HepG2 (cell line): ENCODE results near the gene ERMARD. TPM values are rescaled to one million over a fixed set of nuclear protein-coding genes. Genes with fewer than 3 reads are reported as not detected.

Experiments used
- AHR ChIP-seq: IDR thresholded peaks from 2 replicates; pipeline ENCODE4 v1.6.1; 2018; ENCODE audit warnings: missing genetic modification reagents, missing compliant biosample characterization
- CBX5 ChIP-seq: sonication (generic); formaldehyde crosslinking; IDR thresholded peaks from 2 replicates; pipeline ENCODE4 v1.4.0; 2020; ENCODE audit warnings: missing genetic modification reagents, borderline replicate concordance
- FOXP1 ChIP-seq, 2 experiments: fragments of 450-650 bp in 1 of 2; IDR thresholded peaks; 2 replicates each; pipeline ENCODE4 v1.6.1; 2017 to 2018; ENCODE audit warnings: antibody characterized with exemption in 1 of 2
- GATA4 ChIP-seq: sonication (generic); IDR thresholded peaks from 2 replicates; pipeline ENCODE4 v1.6.1; 2016; ENCODE audit warnings: antibody characterized with exemption, low read depth, borderline replicate concordance
- MATR3 ChIP-seq: sonication (generic); formaldehyde crosslinking; IDR thresholded peaks from 2 replicates; pipeline ENCODE4 v1.4.0; 2020; ENCODE audit warnings: missing genetic modification reagents
- RELA ChIP-seq: sonication (generic); formaldehyde crosslinking; IDR thresholded peaks from 2 replicates; pipeline ENCODE4 v1.4.0; 2020; ENCODE audit warnings: missing genetic modification reagents
- SNAPC4 ChIP-seq: sonication (generic); formaldehyde crosslinking; IDR thresholded peaks from 2 replicates; pipeline ENCODE4 v1.4.0; 2020; ENCODE audit warnings: mild to moderate bottlenecking, missing genetic modification reagents
- ZBTB21 ChIP-seq: sonication (generic); formaldehyde crosslinking; IDR thresholded peaks from 2 replicates; pipeline ENCODE4 v1.4.0; 2020; ENCODE audit warnings: missing genetic modification reagents
- ZNF281 ChIP-seq: sonication (generic); formaldehyde crosslinking; IDR thresholded peaks from 2 replicates; pipeline ENCODE4 v1.4.0; 2020; ENCODE audit warnings: missing genetic modification reagents, borderline replicate concordance
- ZNF326 ChIP-seq: sonication (generic); formaldehyde crosslinking; IDR thresholded peaks from 2 replicates; pipeline ENCODE4 v1.4.0; 2020; ENCODE audit warnings: missing genetic modification reagents, borderline replicate concordance
- ZNF343 ChIP-seq: sonication (generic); formaldehyde crosslinking; IDR thresholded peaks from 2 replicates; pipeline ENCODE4 v1.4.0; 2020; ENCODE audit warnings: mild to moderate bottlenecking, missing genetic modification reagents
- ZNF367 ChIP-seq: sonication (generic); formaldehyde crosslinking; IDR thresholded peaks from 2 replicates; pipeline ENCODE4 v1.4.0; 2020; ENCODE audit warnings: missing genetic modification reagents, borderline replicate concordance
- ZNF501 ChIP-seq: sonication (generic); formaldehyde crosslinking; IDR thresholded peaks from 2 replicates; pipeline ENCODE4 v1.5.1; 2020; ENCODE audit warnings: mild to moderate bottlenecking, moderate library complexity, missing genetic modification reagents
- ZNF564 ChIP-seq: sonication (generic); formaldehyde crosslinking; IDR thresholded peaks from 2 replicates; pipeline ENCODE4 v1.8.1; 2023; ENCODE audit warnings: mild to moderate bottlenecking, missing genetic modification reagents
- ZNF605 ChIP-seq: sonication (generic); formaldehyde crosslinking; IDR thresholded peaks from 2 replicates; pipeline ENCODE4 v1.8.0; 2022; ENCODE audit warnings: mild to moderate bottlenecking, missing genetic modification reagents
- polyA plus RNA-seq, 8 experiments: library from polyadenylated mRNA; depleted of rRNA in 3 of 8; stranded (reverse) in 7 of 8; unstranded in 1 of 8; fragments of >200 nt; fragmentation: Illumina TruSeq in 4 of 8; extraction: Trizol in 4 of 8; gene quantifications; 2 replicates each; pipeline versions ENCODE4 v1.2.1 to v1.2.3, GENCODE V29; 2011 to 2016; ENCODE audit warnings: low read depth in 4 of 8, missing spikeins in 1 of 8, mixed read lengths in 1 of 8; ENCODE audit not compliant: insufficient read depth in 1 of 8
- total RNA-seq, 5 experiments: library from RNA; depleted of rRNA; stranded (reverse); fragments of >200 nt; fragmentation: Illumina TruSeq; extraction: Trizol; gene quantifications; 2 replicates each; pipeline ENCODE4 v1.2.3, GENCODE V29; 2016; ENCODE audit warnings: low read depth in 1 of 5
- TF ChIP-seq, protein P1 (sequence below): sonication (generic); formaldehyde crosslinking; IDR thresholded peaks from 2 replicates; pipeline ENCODE4 v1.8.0; 2022; ENCODE audit warnings: missing genetic modification reagents, mild to moderate bottlenecking, moderate library complexity, borderline replicate concordance

The ERMARD gene
- total and polyA plus RNA-seq, 2 of the 13 experiments (the other 11 are each of a cell fraction or from before 2014, with no cell fraction given) = 8.8 to 10.7 TPM

DNA sequence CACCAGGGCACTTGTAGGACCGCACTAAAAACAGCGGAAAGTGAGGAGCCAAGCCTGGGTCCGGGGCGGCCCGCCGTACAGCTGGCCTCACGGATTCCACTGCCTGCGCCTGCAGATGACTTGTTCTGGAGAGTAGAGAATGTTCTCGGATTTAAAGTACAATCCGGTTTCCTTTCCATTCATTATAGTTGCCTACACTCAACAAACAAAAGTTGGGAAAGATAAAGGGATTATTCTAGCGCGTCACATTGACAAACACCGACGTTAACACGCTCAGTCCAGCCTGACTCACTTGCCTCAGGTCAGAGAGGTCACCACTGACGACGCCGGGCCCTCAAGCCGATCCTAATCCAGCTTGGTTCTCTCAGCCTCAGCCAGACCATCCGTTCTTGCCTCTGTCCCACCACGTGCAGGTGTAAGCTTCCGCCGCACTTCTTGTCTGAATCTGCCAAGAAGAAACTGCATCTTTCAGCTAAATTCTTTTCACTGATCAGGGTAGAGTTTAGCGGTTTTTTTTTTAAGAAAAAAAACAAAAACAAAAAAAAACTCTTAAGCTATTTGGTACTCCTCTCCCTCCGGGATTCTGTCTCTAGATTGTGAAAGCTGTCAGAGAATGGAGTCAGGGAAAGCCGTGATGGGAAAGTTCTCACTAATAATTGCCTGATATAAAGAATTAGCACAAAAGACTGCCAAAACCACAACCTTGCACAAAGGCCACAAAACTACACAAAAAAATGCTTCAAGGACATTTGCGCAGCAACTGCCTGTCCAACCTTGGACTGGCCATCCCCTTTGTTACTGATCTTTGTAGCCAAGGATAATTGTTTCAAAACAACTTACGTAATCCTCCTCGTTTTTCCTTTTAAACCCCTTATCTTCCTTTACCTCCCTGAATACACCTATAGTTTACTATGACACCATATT lies 26.0 kb upstream of the ERMARD start (continued):
- TF ChIP-seq, protein P1, sequence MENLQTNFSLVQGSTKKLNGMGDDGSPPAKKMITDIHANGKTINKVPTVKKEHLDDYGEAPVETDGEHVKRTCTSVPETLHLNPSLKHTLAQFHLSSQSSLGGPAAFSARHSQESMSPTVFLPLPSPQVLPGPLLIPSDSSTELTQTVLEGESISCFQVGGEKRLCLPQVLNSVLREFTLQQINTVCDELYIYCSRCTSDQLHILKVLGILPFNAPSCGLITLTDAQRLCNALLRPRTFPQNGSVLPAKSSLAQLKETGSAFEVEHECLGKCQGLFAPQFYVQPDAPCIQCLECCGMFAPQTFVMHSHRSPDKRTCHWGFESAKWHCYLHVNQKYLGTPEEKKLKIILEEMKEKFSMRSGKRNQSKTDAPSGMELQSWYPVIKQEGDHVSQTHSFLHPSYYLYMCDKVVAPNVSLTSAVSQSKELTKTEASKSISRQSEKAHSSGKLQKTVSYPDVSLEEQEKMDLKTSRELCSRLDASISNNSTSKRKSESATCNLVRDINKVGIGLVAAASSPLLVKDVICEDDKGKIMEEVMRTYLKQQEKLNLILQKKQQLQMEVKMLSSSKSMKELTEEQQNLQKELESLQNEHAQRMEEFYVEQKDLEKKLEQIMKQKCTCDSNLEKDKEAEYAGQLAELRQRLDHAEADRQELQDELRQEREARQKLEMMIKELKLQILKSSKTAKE (CRISPR knock-in tag) = 0 out of 2 replicates have a peak, but pooled peaks have one; percentile 50
- TF ChIP-seq RELA (CRISPR knock-in tag) = 0 out of 2 replicates have a peak, but pooled peaks have one; percentile 34
- peak; percentile 8; the same call in 1 of the 2 replicates for TF ChIP-seq CBX5 (CRISPR knock-in tag)
- TF ChIP-seq ZNF564 (CRISPR knock-in tag) = 0 out of 2 replicates have a peak, but pooled peaks have one; percentile 4
- TF ChIP-seq ZNF281 = peak; percentile 40; the same call in 1 of the 2 replicates
- TF ChIP-seq AHR (CRISPR knock-in tag) = 0 out of 2 replicates have a peak, but pooled peaks have one; percentile 74
- TF ChIP-seq GATA4 = no peak; the same call in 1 of the 2 replicates
- no peak for TF ChIP-seq ZNF343 (CRISPR knock-in tag)
- TF ChIP-seq SNAPC4 = peak; percentile 83; the same call in 1 of the 2 replicates
- TF ChIP-seq ZNF326 (CRISPR knock-in tag) = no peak
- TF ChIP-seq ZNF501 (CRISPR knock-in tag) = peak; percentile 87
- 0 out of 2 replicates have a peak, but pooled peaks have one; percentile 27 for TF ChIP-seq FOXP1 (IDR thresholded peaks at IDR 0.05)
- TF ChIP-seq FOXP1 (CRISPR knock-in tag; IDR thresholded peaks at IDR 0.05) = peak; percentile 94
- TF ChIP-seq MATR3 = no peak
- TF ChIP-seq ZNF605 (CRISPR knock-in tag) = peak; percentile 94; the same call in 1 of the 2 replicates
- peak; percentile 82; the same call in 1 of the 2 replicates for TF ChIP-seq ZNF367
- peak; percentile 57 for TF ChIP-seq ZBTB21
